ENCODE results near the gene LYPD6B.

Gene LYPD6B

GRCh38 chr2:149038442-149039212 lies at the start of gene LYPD6B:
Gene LYPD6B (plus strand): TSS chr2:149038699. CDS start chr2:149130949, 92,250 bp downstream.
- in situ Hi-C loops (cut with MboI; ENCODE audit: low sequenced_read_pairs), result no loop called here

GRCh38 chr2:148989882-148990493 lies 48.5 kb upstream of the LYPD6B start:
- in situ Hi-C loops (cut with MboI; ENCODE audit: low sequenced_read_pairs), result loop anchor here (25.0 kb wide), 1 partner anchor 1053 kb away; no protein-coding TSS in a partner anchor

- in situ Hi-C loops (cut with MboI; ENCODE audit: low sequenced_read_pairs), result loop anchor here (25.0 kb wide), 1 partner anchor 1054 kb away; no protein-coding TSS in a partner anchor
Observed at GRCh38 chr2:148990968-148991367, 47.5 kb upstream of the LYPD6B start.

GRCh38 chr2:148992448-148992847 lies 46.1 kb upstream of the LYPD6B start:
- in situ Hi-C loops (cut with MboI; ENCODE audit: low sequenced_read_pairs), result loop anchor here (25.0 kb wide), 1 partner anchor 1055 kb away; no protein-coding TSS in a partner anchor

GRCh38 chr2:148993351-148993750 lies 45.1 kb upstream of the LYPD6B start:
- in situ Hi-C loops (cut with MboI; ENCODE audit: low sequenced_read_pairs), result loop anchor here (25.0 kb wide), 1 partner anchor 1056 kb away; no protein-coding TSS in a partner anchor

GRCh38 chr2:148994341-148994740 lies 44.2 kb upstream of the LYPD6B start:
- in situ Hi-C loops (cut with MboI; ENCODE audit: low sequenced_read_pairs), result loop anchor here (25.0 kb wide), 1 partner anchor 1057 kb away; no protein-coding TSS in a partner anchor

- in situ Hi-C loops (cut with MboI; ENCODE audit: low sequenced_read_pairs), result loop anchor here (25.0 kb wide), 1 partner anchor 1060 kb away; no protein-coding TSS in a partner anchor
Observed at GRCh38 chr2:148996805-148997204, 41.7 kb upstream of the LYPD6B start.

- in situ Hi-C loops (cut with MboI; ENCODE audit: low sequenced_read_pairs), result loop anchor here (25.0 kb wide), 1 partner anchor 1061 kb away; no protein-coding TSS in a partner anchor
Observed at GRCh38 chr2:148998165-148998830, 40.2 kb upstream of the LYPD6B start.

- in situ Hi-C loops (cut with MboI; ENCODE audit: low sequenced_read_pairs), result loop anchor here (25.0 kb wide), 1 partner anchor 1062 kb away; no protein-coding TSS in a partner anchor
Observed at GRCh38 chr2:148998831-148999200, 39.7 kb upstream of the LYPD6B start.

GRCh38 chr2:148999451-148999921 lies 39.0 kb upstream of the LYPD6B start:
- in situ Hi-C loops (cut with MboI; ENCODE audit: low sequenced_read_pairs), result loop anchor here (25.0 kb wide), 1 partner anchor 1062 kb away; no protein-coding TSS in a partner anchor

- in situ Hi-C loops (cut with MboI; ENCODE audit: low sequenced_read_pairs), result loop anchor here (25.0 kb wide), 1 partner anchor 312 kb away; no protein-coding TSS in a partner anchor
Observed at GRCh38 chr2:149000158-149000938, 38.2 kb upstream of the LYPD6B start.

GRCh38 chr2:149001496-149001895 lies 37.0 kb upstream of the LYPD6B start:
- in situ Hi-C loops (cut with MboI; ENCODE audit: low sequenced_read_pairs), result loop anchor here (25.0 kb wide), 1 partner anchor 311 kb away; no protein-coding TSS in a partner anchor

GRCh38 chr2:149002378-149002890 lies 36.1 kb upstream of the LYPD6B start:
- in situ Hi-C loops (cut with MboI; ENCODE audit: low sequenced_read_pairs), result loop anchor here (25.0 kb wide), 1 partner anchor 310 kb away; no protein-coding TSS in a partner anchor

- in situ Hi-C loops (cut with MboI; ENCODE audit: low sequenced_read_pairs), result loop anchor here (25.0 kb wide), 1 partner anchor 309 kb away; no protein-coding TSS in a partner anchor
Observed at GRCh38 chr2:149002891-149003740, 35.4 kb upstream of the LYPD6B start.

GRCh38 chr2:149004836-149005235 lies 33.7 kb upstream of the LYPD6B start:
- in situ Hi-C loops (cut with MboI; ENCODE audit: low sequenced_read_pairs), result loop anchor here (25.0 kb wide), 1 partner anchor 307 kb away; no protein-coding TSS in a partner anchor

- in situ Hi-C loops (cut with MboI; ENCODE audit: low sequenced_read_pairs), result loop anchor here (25.0 kb wide), 1 partner anchor 307 kb away; no protein-coding TSS in a partner anchor
Observed at GRCh38 chr2:149005471-149006077, 32.9 kb upstream of the LYPD6B start.

- in situ Hi-C loops (cut with MboI; ENCODE audit: low sequenced_read_pairs), result loop anchor here (25.0 kb wide), 1 partner anchor 305 kb away; no protein-coding TSS in a partner anchor
Observed at GRCh38 chr2:149006883-149007543, 31.5 kb upstream of the LYPD6B start.

All from HL-60/S4 treated with phorbol 12-myristate 13-acetate at 8.2 ng/mL for 4 days and 3 days (cell line).